Upper lobe of right lung (tissue), 1 donor: ENCODE data around the gene SIAE. TPM values are rescaled to one million over a fixed set of nuclear protein-coding genes. Genes with fewer than 3 reads are reported as not detected.

Source experiments
- ATAC-seq: fragments of 200-7000 bp; cut with Tn5 transposase; one replicate; pipeline ENCODE4 v1.9.1; 2020; ENCODE audit warnings: mild to moderate bottlenecking, moderate library complexity
- DNase-seq: peaks from one replicate; pipeline ENCODE4 v3.0.0-alpha.2; 2020
- H3K27ac ChIP-seq: fragments of 200-600 bp; one replicate; pipeline ENCODE4 v1.8.0; 2022
- H3K27me3 ChIP-seq: fragments of 200-600 bp; one replicate; pipeline ENCODE4 v1.8.0; 2022; ENCODE audit warnings: mild to moderate bottlenecking
- H3K36me3 ChIP-seq: fragments of 200-600 bp; one replicate; pipeline ENCODE4 v1.8.0; 2022
- H3K4me1 ChIP-seq: fragments of 200-600 bp; one replicate; pipeline ENCODE4 v1.8.0; 2022
- H3K4me3 ChIP-seq: fragments of 200-600 bp; one replicate; pipeline ENCODE4 v1.8.0; 2022; ENCODE audit warnings: mild to moderate bottlenecking
- H3K9me3 ChIP-seq: fragments of 200-600 bp; one replicate; pipeline ENCODE4 v1.8.0; 2022
- CTCF ChIP-seq: fragments of 200-600 bp; IDR thresholded peaks from one replicate; pipeline ENCODE4 v1.8.0; 2022; ENCODE audit warnings: antibody characterized with exemption
- intact Hi-C: fragments of 100-400 bp; cut with DNase I; formaldehyde crosslinking; loops from one replicate; pipeline ENCODE4 v1.11.0; 2022
- total RNA-seq: library from RNA; stranded (reverse); fragmentation: NEBNext Ultra II Directional; extraction: Animal tissue kit (Norgen Biotek cat#: 25700); gene quantifications from one replicate; pipeline ENCODE4 v1.2.1, GENCODE V29; 2021
- donor health status: DM: no; HTN: yes; CAD: no; lungs with severe emphysema.

SIAE gene
- total RNA-seq, 1 donor from 2014 or later, result 41.6 TPM

GRCh38 chr11:124633355-124633754 lies 40.2 kb downstream of the SIAE start:
- H3K27ac ChIP-seq, result no peak overlapping the region
- intact Hi-C loops, result no loop called here
- H3K36me3 ChIP-seq, result peaks cover 94% of the 10 kb centered on the region
- DNase-seq, result no peak
- no peak for TF ChIP-seq CTCF
- no peak overlapping the region for H3K4me3 ChIP-seq
- no peaks in the 10 kb centered on the region for H3K27me3 ChIP-seq
- no peaks in the 10 kb centered on the region for H3K4me1 ChIP-seq
- ATAC-seq, result no peak
- no peaks in the 10 kb centered on the region for H3K9me3 ChIP-seq

- no peaks in the 10 kb centered on the region for H3K9me3 ChIP-seq
- ATAC-seq (no peak), DNase-seq (no peak)
- H3K27me3 ChIP-seq, result no peaks in the 10 kb centered on the region
- H3K4me1 ChIP-seq, result peaks cover under 1% of the 10 kb centered on the region
- no peak overlapping the region for H3K4me3 ChIP-seq
- intact Hi-C loops, result no loop called here
- no peak overlapping the region for H3K27ac ChIP-seq
- TF ChIP-seq CTCF, result no peak
- H3K36me3 ChIP-seq, result peaks cover 90% of the 10 kb centered on the region
Measured at GRCh38 chr11:124629961-124630360, 43.6 kb downstream of the SIAE start.

DNA sequence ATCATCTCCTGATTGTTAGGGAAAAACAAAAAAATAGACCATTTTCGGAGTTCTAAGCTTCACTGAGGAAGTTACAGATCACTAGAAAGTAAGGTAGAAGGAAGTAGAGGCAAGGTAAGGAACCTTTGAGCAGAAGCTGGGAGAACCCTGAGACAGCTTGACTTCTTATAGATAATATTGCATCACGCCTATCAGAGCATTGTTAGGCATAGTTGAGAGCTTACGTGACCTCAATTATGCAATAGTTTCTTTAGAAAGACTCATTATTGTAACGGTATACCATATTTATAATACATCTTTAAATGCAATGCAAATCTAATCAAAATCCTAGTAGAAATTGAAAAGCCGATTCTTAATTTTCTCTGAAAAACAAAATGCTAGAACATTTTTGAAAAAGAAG lies 46.0 kb downstream of the SIAE start:
- Histone ChIP-seq H3K4me3 (no peak overlapping the region), H3K9me3 (no peaks in the 10 kb centered on the region), H3K36me3 (peaks cover 69% of the 10 kb centered on the region), H3K27me3 (no peaks in the 10 kb centered on the region), H3K27ac (no peak overlapping the region), H3K4me1 (peaks cover 15% of the 10 kb centered on the region)
- ATAC-seq (no peak), DNase-seq (no peak)
- intact Hi-C loops, result no loop called here
- TF ChIP-seq CTCF, result no peak

- DNase-seq (no peak), ATAC-seq (no peak)
- Histone ChIP-seq H3K4me3 (no peak overlapping the region), H3K27ac (no peak overlapping the region), H3K27me3 (no peaks in the 10 kb centered on the region), H3K36me3 (peaks cover 50% of the 10 kb centered on the region), H3K9me3 (no peaks in the 10 kb centered on the region), H3K4me1 (peaks cover 22% of the 10 kb centered on the region)
- no peak for TF ChIP-seq CTCF
- intact Hi-C loops, result no loop called here
Measured at GRCh38 chr11:124625504-124626168, 47.9 kb downstream of the SIAE start.

DNA sequence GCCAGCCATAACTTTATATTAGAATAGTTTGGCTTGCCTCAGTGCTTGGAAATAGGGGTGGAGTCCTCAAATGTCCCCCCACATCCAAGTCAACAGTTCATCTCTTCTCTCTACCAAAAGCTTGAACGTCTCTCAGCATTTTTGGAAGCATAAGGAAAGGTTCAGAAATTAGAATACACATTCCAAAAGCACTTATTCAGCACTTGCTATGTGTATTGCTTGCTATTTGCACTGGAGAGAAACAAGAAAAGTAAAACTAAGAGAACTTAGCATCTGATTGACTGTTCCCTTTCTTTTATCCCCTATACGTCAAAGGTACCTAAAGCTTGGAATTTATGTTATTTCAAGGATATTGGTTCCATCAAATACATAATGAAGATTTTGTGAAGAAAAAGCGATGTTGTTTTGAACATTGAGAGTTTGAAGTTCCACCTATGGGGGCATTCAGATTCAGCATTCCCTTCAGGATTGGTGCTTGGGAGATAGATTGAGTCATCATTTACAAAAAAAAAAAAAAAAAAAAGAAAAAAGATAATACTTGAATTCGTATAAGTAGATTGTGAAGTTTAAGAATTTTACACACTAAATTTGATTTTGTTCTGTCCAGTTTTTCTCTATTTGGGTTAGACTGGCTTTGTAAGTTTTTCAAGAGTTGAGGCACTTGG lies 49.5 kb downstream of the SIAE start:
- Histone ChIP-seq H3K4me3 (peak overlapping the region; percentile 92), H3K9me3 (no peaks in the 10 kb centered on the region), H3K27me3 (no peaks in the 10 kb centered on the region), H3K36me3 (peaks cover 38% of the 10 kb centered on the region), H3K4me1 (peaks cover 22% of the 10 kb centered on the region), H3K27ac (no peak overlapping the region)
- no peak for DNase-seq
- ATAC-seq, result no peak
- TF ChIP-seq CTCF, result no peak
- intact Hi-C loops, result no loop called here
